HG03558 (cell line): ENCODE results near the gene RFT1.
"Not testable (repeated sequence)": the region's sequence is repeated elsewhere in the genome, so short reads cannot be mapped to it uniquely, and the experiment has no call there.

Experiments
- ATAC-seq: cut with Tn5 transposase; IDR thresholded peaks from one replicate; pipeline ENCODE4 v1.9.1; 2021; ENCODE audit warnings: moderate number of reproducible peaks; ENCODE audit not compliant: unreplicated experiment; ENCODE audit errors: extremely low read depth

The RFT1 gene

GRCh38 chr3:53151086-53151438 is 20.8 kb upstream of the RFT1 start:
- not testable (repeated sequence) for ATAC-seq

GRCh38 chr3:53150247-53151085 is 20.2 kb upstream of the RFT1 start:
- no peak for ATAC-seq

- no peak for ATAC-seq
Observed at GRCh38 chr3:53149699-53150098, 19.5 kb upstream of the RFT1 start.

GRCh38 chr3:53149006-53149690 is 18.9 kb upstream of the RFT1 start:
- ATAC-seq, result no peak

GRCh38 chr3:53147903-53148400 is 17.7 kb upstream of the RFT1 start:
- no peak for ATAC-seq

- no peak for ATAC-seq
Observed at GRCh38 chr3:53147151-53147902, 17.1 kb upstream of the RFT1 start.

GRCh38 chr3:53146319-53146891 is 16.2 kb upstream of the RFT1 start:
- ATAC-seq, result no peak

GRCh38 chr3:53145713-53146080 is 15.5 kb upstream of the RFT1 start:
- ATAC-seq, result no peak

- ATAC-seq, result no peak
Observed at GRCh38 chr3:53144862-53145712, 14.9 kb upstream of the RFT1 start.

- ATAC-seq, result no peak
Observed at GRCh38 chr3:53144446-53144845, 14.2 kb upstream of the RFT1 start.

GRCh38 chr3:53142986-53143385 is 12.8 kb upstream of the RFT1 start:
- ATAC-seq, result no peak

- ATAC-seq, result no peak
Observed at GRCh38 chr3:53140847-53141845, 10.9 kb upstream of the RFT1 start.

- no peak for ATAC-seq
Observed at GRCh38 chr3:53139906-53140846, 9.9 kb upstream of the RFT1 start.

- ATAC-seq, result no peak
Observed at GRCh38 chr3:53137835-53138446, 7.7 kb upstream of the RFT1 start.

GRCh38 chr3:53137221-53137620 is 7.0 kb upstream of the RFT1 start:
- no peak for ATAC-seq

- no peak for ATAC-seq
Observed at GRCh38 chr3:53134631-53135232, 4.5 kb upstream of the RFT1 start.

GRCh38 chr3:53132347-53132746 is 2.1 kb upstream of the RFT1 start:
- ATAC-seq, result no peak
